Common myeloid progenitor, CD34-positive (primary cell): ENCODE data around the gene LPIN1.
A peak's percentile ranks its signal among the peaks of the same experiment; 100 is the strongest.

Experiments used
- CTCF ChIA-PET: fragments of 350-600 bp; sonication (Branson Sonifier 250); formaldehyde crosslinking; loops from one replicate; lab custom pipeline; 2021; ENCODE audit warnings: antibody characterized with exemption; lab: Charles Lee
- POLR2A ChIA-PET: fragments of 350-600 bp; sonication (Branson Sonifier 250); formaldehyde crosslinking; loops from one replicate; lab custom pipeline; 2021; ENCODE audit warnings: antibody characterized with exemption; lab: Charles Lee
- DNase-seq, 3 donors: peaks; one replicate each; pipeline versions ENCODE4 v3.0.0 to v3.0.0-alpha.2; 2013
- H3K27ac ChIP-seq, 2 experiments: 1 replicate in 1 of 2; 2 replicates in 1 of 2; pipeline ENCODE4 v1.7.0; 2013; ENCODE audit warnings: inconsistent platforms in 2 of 2, low read length in 2 of 2, mild to moderate bottlenecking in 2 of 2, low read depth in 1 of 2, moderate library complexity in 1 of 2; ENCODE audit not compliant: severe bottlenecking in 2 of 2, insufficient read depth in 1 of 2, poor library complexity in 1 of 2
- H3K27me3 ChIP-seq, 5 experiments: replicated peaks in 2 of 5; 1 replicate in 3 of 5; 2 replicates in 2 of 5; pipeline versions ENCODE4 v1.6.1 to v1.7.0; 2013; ENCODE audit warnings: low read length in 4 of 5, mild to moderate bottlenecking in 2 of 5, moderate library complexity in 2 of 5, inconsistent platforms in 1 of 5; ENCODE audit not compliant: insufficient read depth in 5 of 5, control insufficient read depth in 4 of 5
- H3K36me3 ChIP-seq, 4 experiments: 1 replicate in 2 of 4; 2 replicates in 2 of 4; pipeline versions ENCODE4 v1.6.1 to v1.7.0; 2013; ENCODE audit warnings: low read length in 3 of 4, control low read depth in 1 of 4, mild to moderate bottlenecking in 1 of 4; ENCODE audit not compliant: control insufficient read depth in 4 of 4, insufficient read depth in 4 of 4
- H3K4me1 ChIP-seq, 4 experiments: 1 replicate in 3 of 4; 2 replicates in 1 of 4; pipeline versions ENCODE4 v1.6.1 to v1.7.1; 2013; ENCODE audit warnings: low read length in 3 of 4, mild to moderate bottlenecking in 3 of 4, control low read depth in 1 of 4, inconsistent platforms in 1 of 4, moderate library complexity in 1 of 4; ENCODE audit not compliant: control insufficient read depth in 4 of 4, insufficient read depth in 4 of 4; ENCODE audit errors: control extremely low read depth in 1 of 4
- H3K4me3 ChIP-seq, 7 experiments: 1 replicate in 4 of 7; 2 replicates in 3 of 7; pipeline versions ENCODE4 v1.5.1 to v1.7.0; 2013; ENCODE audit warnings: mild to moderate bottlenecking in 7 of 7, low read length in 6 of 7, moderate library complexity in 6 of 7, inconsistent platforms in 2 of 7, low read depth in 2 of 7, control low read depth in 1 of 7; ENCODE audit not compliant: insufficient read depth in 4 of 7, control insufficient read depth in 1 of 7; ENCODE audit errors: extremely low read depth in 1 of 7
- H3K9me3 ChIP-seq, 5 experiments: 1 replicate in 4 of 5; 2 replicates in 1 of 5; pipeline versions ENCODE4 v1.6.1 to v1.7.1; 2013; ENCODE audit warnings: low read length in 4 of 5, mild to moderate bottlenecking in 2 of 5, inconsistent platforms in 1 of 5, low read depth in 1 of 5, moderate library complexity in 1 of 5; ENCODE audit not compliant: control insufficient read depth in 4 of 5, insufficient read depth in 2 of 5; ENCODE audit errors: control extremely low read depth in 1 of 5
- WGBS: methylation state at CpG from one replicate; pipeline ENCODE4 v1.1.5; 2013; ENCODE audit not compliant: insufficient coverage; 5-methylcytosine and 5-hydroxymethylcytosine counted together

The LPIN1 gene

GRCh38 chr2:11743366-11743765 is 3.1 kb upstream of the LPIN1 start:
- POLR2A ChIA-PET: interaction anchor here (0.7 to 1.0 kb wide), 2 partner anchors 24 to 33 kb away, joined by 3 to 4 read pairs; no protein-coding TSS in a partner anchor
- CTCF ChIA-PET: interaction anchor here (1.0 to 22.6 kb wide), 10 partner anchors 11 to 52 kb away, joined by 3 to 460 read pairs (median 12); no protein-coding TSS in a partner anchor
- no peak overlapping the region for H3K27ac ChIP-seq
- peaks cover 7 to 67% (median 50%) of the 10 kb centered on the region in 4 experiments for H3K4me1 ChIP-seq
- WGBS: 95% methylated on average over 7 of the region's 7 CpGs
- no peaks in the 10 kb centered on the region for H3K36me3 ChIP-seq
- no peak for DNase-seq
- no peaks in the 10 kb centered on the region for H3K9me3 ChIP-seq
- H3K27me3 ChIP-seq: no peaks in the 10 kb centered on the region
- H3K4me3 ChIP-seq: no peak overlapping the region

GRCh38 chr2:11743846-11744553 is 2.4 kb upstream of the LPIN1 start:
- no peaks in the 10 kb centered on the region for H3K36me3 ChIP-seq
- CTCF ChIA-PET: interaction anchor here (0.9 to 22.6 kb wide), 12 partner anchors 10 to 68 kb away, joined by 3 to 460 read pairs (median 10); no protein-coding TSS in a partner anchor
- peak overlapping the region in 1 of 2 experiments; percentile 67 for H3K27ac ChIP-seq
- peaks cover 7 to 67% (median 51%) of the 10 kb centered on the region in 4 experiments for H3K4me1 ChIP-seq
- peak; percentile 85 to 92 (median 92) for DNase-seq
- 69% methylated on average over 4 of the region's 10 CpGs for WGBS
- H3K4me3 ChIP-seq: peak overlapping the region in 1 of 7 experiments; percentile 4
- no peaks in the 10 kb centered on the region for H3K9me3 ChIP-seq
- no peaks in the 10 kb centered on the region for H3K27me3 ChIP-seq
- POLR2A ChIA-PET: interaction anchor here (0.7 to 1.3 kb wide), 5 partner anchors 10 to 63 kb away, joined by 3 to 5 read pairs (median 4); no protein-coding TSS in a partner anchor

GRCh38 chr2:11744631-11745394 is 1.6 kb upstream of the LPIN1 start:
- peaks cover 9 to 72% (median 59%) of the 10 kb centered on the region in 4 experiments for H3K4me1 ChIP-seq
- peak; percentile 92 to 97 (median 95) for DNase-seq
- peak overlapping the region in 2 of 7 experiments; percentile 17 to 27 for H3K4me3 ChIP-seq
- ChIA-PET POLR2A (interaction anchor here (1.0 to 1.3 kb wide), 4 partner anchors 9 to 64 kb away, joined by 3 to 5 read pairs (median 4); no protein-coding TSS in a partner anchor), CTCF (interaction anchor here (0.5 to 22.6 kb wide), 11 partner anchors 10 to 269 kb away, joined by 3 to 460 read pairs (median 11); no protein-coding TSS in a partner anchor)
- H3K27me3 ChIP-seq: no peaks in the 10 kb centered on the region
- WGBS: 47% methylated on average over 12 of the region's 14 CpGs
- peak overlapping the region in 1 of 2 experiments; percentile 67 for H3K27ac ChIP-seq
- H3K36me3 ChIP-seq: no peaks in the 10 kb centered on the region
- no peaks in the 10 kb centered on the region for H3K9me3 ChIP-seq

- Histone ChIP-seq H3K27me3 (no peaks in the 10 kb centered on the region), H3K9me3 (no peaks in the 10 kb centered on the region), H3K36me3 (no peaks in the 10 kb centered on the region), H3K27ac (peak overlapping the region in 1 of 2 experiments; percentile 44), H3K4me1 (peaks cover 16 to 82% (median 68%) of the 10 kb centered on the region in 4 experiments), H3K4me3 (peak overlapping the region in 6 of 7 experiments; percentile 28 to 83 (median 47))
- no peak for DNase-seq
- ChIA-PET CTCF (interaction anchor here (2.9 to 22.6 kb wide), 5 partner anchors 10 to 55 kb away, joined by 13 to 460 read pairs (median 207); no protein-coding TSS in a partner anchor), POLR2A (no interaction called here)
- 63% methylated on average over 21 of the region's 27 CpGs for WGBS
These were observed 638 bp upstream of the LPIN1 start for GRCh38 chr2:11745613-11746375.

- peak overlapping the region; percentile 78 to 94 (median 87) for H3K4me3 ChIP-seq
- H3K27ac ChIP-seq: peak overlapping the region; percentile 29 to 82
- H3K36me3 ChIP-seq: no peaks in the 10 kb centered on the region
- POLR2A ChIA-PET: interaction anchor here (1.2 kb wide), 1 partner anchor 32 kb away, joined by 5 read pairs; no protein-coding TSS in a partner anchor
- DNase-seq: no peak
- 0% methylated on average over 34 of the region's 42 CpGs for WGBS
- no peaks in the 10 kb centered on the region for H3K9me3 ChIP-seq
- CTCF ChIA-PET: interaction anchor here (1.3 to 22.6 kb wide), 6 partner anchors 8 to 56 kb away, joined by 3 to 460 read pairs (median 144); no protein-coding TSS in a partner anchor
- peaks cover 18 to 91% (median 77%) of the 10 kb centered on the region in 4 experiments for H3K4me1 ChIP-seq
- H3K27me3 ChIP-seq: no peaks in the 10 kb centered on the region
These were observed 501 bp downstream of the LPIN1 start for GRCh38 chr2:11746807-11747459.
